Measurements from ENCODE around the gene PSMC3IP. TPM values are rescaled to one million over a fixed set of nuclear protein-coding genes. Genes with fewer than 3 reads are reported as not detected.

PSMC3IP gene
- polyA plus RNA-seq, 1 donor = 8.6 TPM

DNA sequence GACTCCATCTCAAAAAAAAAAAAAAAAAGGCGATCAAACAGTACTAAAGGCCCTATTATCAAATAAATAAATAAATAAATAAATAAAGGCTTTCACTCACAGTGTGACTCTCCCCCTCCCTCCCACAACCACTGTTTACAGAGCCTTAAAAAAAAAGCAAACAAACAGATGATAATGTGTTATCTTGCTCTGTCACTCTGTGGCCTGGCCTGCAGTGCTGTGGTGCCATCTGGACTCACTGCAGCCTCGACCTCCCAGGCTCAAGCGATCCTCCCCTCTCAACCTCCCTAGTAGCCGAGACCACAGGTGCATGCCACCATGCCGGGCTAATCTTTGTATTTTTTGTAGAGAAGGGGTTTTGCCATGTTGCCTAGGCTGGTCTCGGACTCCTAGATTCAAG is 49.6 kb downstream of the PSMC3IP start:
- peaks cover 30% of the 10 kb centered on the region for H3K4me1 ChIP-seq (ENCODE audit: control insufficient read depth, insufficient read depth, low read length)
- DNase-seq = no peak
- H3K27ac ChIP-seq (ENCODE audit: low read length) = no peak overlapping the region
- H3K4me3 ChIP-seq (ENCODE audit: low read length) = no peak overlapping the region
- H3K9me3 ChIP-seq (ENCODE audit: control insufficient read depth, low read depth, low read length) = no peaks in the 10 kb centered on the region
- no peaks in the 10 kb centered on the region for H3K36me3 ChIP-seq (ENCODE audit: control insufficient read depth, insufficient read depth, low read length)
- no peaks in the 10 kb centered on the region for H3K27me3 ChIP-seq (ENCODE audit: control insufficient read depth, insufficient read depth, low read length)
- no CpG with 5 or more reads among the region's 6 CpGs for WGBS (ENCODE audit: insufficient coverage, low lambda C conversion rate)

DNA sequence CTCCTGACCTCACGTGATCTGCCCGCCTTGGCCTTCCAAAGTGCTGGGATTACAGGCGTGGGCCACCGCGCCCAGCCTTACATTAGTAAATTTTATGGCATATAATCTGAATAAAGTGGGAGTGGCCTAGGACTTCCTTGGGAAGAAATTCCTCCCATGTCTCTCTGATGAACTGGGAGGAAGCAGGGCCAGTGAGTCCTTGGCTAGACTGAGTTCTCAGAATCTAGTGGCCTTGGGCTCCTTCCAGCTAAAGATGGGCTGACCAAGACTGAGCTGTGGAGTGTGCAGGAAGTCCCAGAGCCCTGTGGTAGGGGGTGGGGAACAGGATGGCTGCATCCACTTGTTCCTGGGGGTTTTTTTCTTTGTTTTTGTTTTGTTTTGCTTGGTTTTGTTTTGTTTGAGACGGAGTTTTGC is 51.5 kb downstream of the PSMC3IP start:
- H3K9me3 ChIP-seq (ENCODE audit: control insufficient read depth, low read depth, low read length) = no peaks in the 10 kb centered on the region
- DNase-seq = no peak
- no CpG with 5 or more reads among the region's 6 CpGs for WGBS (ENCODE audit: insufficient coverage, low lambda C conversion rate)
- no peak overlapping the region for H3K27ac ChIP-seq (ENCODE audit: low read length)
- peaks cover 15% of the 10 kb centered on the region for H3K36me3 ChIP-seq (ENCODE audit: control insufficient read depth, insufficient read depth, low read length)
- peaks cover 41% of the 10 kb centered on the region for H3K4me1 ChIP-seq (ENCODE audit: control insufficient read depth, insufficient read depth, low read length)
- no peak overlapping the region for H3K4me3 ChIP-seq (ENCODE audit: low read length)
- H3K27me3 ChIP-seq (ENCODE audit: control insufficient read depth, insufficient read depth, low read length) = no peaks in the 10 kb centered on the region

GRCh38 chr17:42525221-42525620 is 52.3 kb downstream of the PSMC3IP start:
- Histone ChIP-seq H3K4me1 (ENCODE audit: control insufficient read depth, insufficient read depth, low read length) (peaks cover 46% of the 10 kb centered on the region), H3K9me3 (ENCODE audit: control insufficient read depth, low read depth, low read length) (no peaks in the 10 kb centered on the region), H3K36me3 (ENCODE audit: control insufficient read depth, insufficient read depth, low read length) (peaks cover 16% of the 10 kb centered on the region), H3K4me3 (ENCODE audit: low read length) (no peak overlapping the region), H3K27ac (ENCODE audit: low read length) (no peak overlapping the region), H3K27me3 (ENCODE audit: control insufficient read depth, insufficient read depth, low read length) (no peaks in the 10 kb centered on the region)
- DNase-seq = no peak
- no CpG with 5 or more reads among the region's 2 CpGs for WGBS (ENCODE audit: insufficient coverage, low lambda C conversion rate)

GRCh38 chr17:42522798-42523278 is 54.7 kb downstream of the PSMC3IP start:
- H3K4me1 ChIP-seq (ENCODE audit: control insufficient read depth, insufficient read depth, low read length) = peaks cover 65% of the 10 kb centered on the region
- H3K4me3 ChIP-seq (ENCODE audit: low read length) = no peak overlapping the region
- DNase-seq = peak in 1 of 2 donors; percentile 47
- H3K9me3 ChIP-seq (ENCODE audit: control insufficient read depth, low read depth, low read length) = no peaks in the 10 kb centered on the region
- peak overlapping the region; percentile 93 for H3K27ac ChIP-seq (ENCODE audit: low read length)
- H3K27me3 ChIP-seq (ENCODE audit: control insufficient read depth, insufficient read depth, low read length) = no peaks in the 10 kb centered on the region
- no CpG with 5 or more reads among the region's 8 CpGs for WGBS (ENCODE audit: insufficient coverage, low lambda C conversion rate)
- H3K36me3 ChIP-seq (ENCODE audit: control insufficient read depth, insufficient read depth, low read length) = peaks cover 16% of the 10 kb centered on the region

Other genes with a start within 250 kb of the PSMC3IP start
- 193 TPM for gene STAT3, start 189.3 kb downstream of the PSMC3IP start, polyA plus RNA-seq
- gene CAVIN1, start 154.5 kb downstream of the PSMC3IP start, polyA plus RNA-seq = 71.0 TPM
- 114 TPM for gene ATP6V0A1, start 118.9 kb downstream of the PSMC3IP start, polyA plus RNA-seq
- 32.9 TPM for gene NAGLU, start 41.5 kb downstream of the PSMC3IP start, polyA plus RNA-seq
- 2.1 TPM for gene HSD17B1, start 24.8 kb downstream of the PSMC3IP start, polyA plus RNA-seq
- 65.6 TPM for gene COASY, start 15.6 kb downstream of the PSMC3IP start, polyA plus RNA-seq
- 52.0 TPM for gene MLX, start 10.6 kb downstream of the PSMC3IP start, polyA plus RNA-seq
- 36.8 TPM for gene RETREG3, start 31.6 kb upstream of the PSMC3IP start, polyA plus RNA-seq
- gene TUBG1, start 32.0 kb upstream of the PSMC3IP start, polyA plus RNA-seq = 40.0 TPM
- 16.2 TPM for gene TUBG2, start 81.6 kb upstream of the PSMC3IP start, polyA plus RNA-seq
- gene PLEKHH3, start 99.3 kb upstream of the PSMC3IP start, polyA plus RNA-seq = 9.2 TPM
- gene CCR10, start 104.1 kb upstream of the PSMC3IP start, polyA plus RNA-seq = 1.2 TPM
- 7.5 TPM for gene CNTNAP1, start 104.8 kb upstream of the PSMC3IP start, polyA plus RNA-seq
- gene EZH1, start 167.3 kb upstream of the PSMC3IP start, polyA plus RNA-seq = 37.6 TPM
- 45.9 TPM for gene RAMP2, start 183.5 kb upstream of the PSMC3IP start, polyA plus RNA-seq
- gene VPS25, start 195.7 kb upstream of the PSMC3IP start, polyA plus RNA-seq = 78.1 TPM
- 16.9 TPM for gene WNK4, start 202.9 kb upstream of the PSMC3IP start, polyA plus RNA-seq
- 107 TPM for gene COA3, start 221.0 kb upstream of the PSMC3IP start, polyA plus RNA-seq
- 3.0 TPM for gene CNTD1, start 221.1 kb upstream of the PSMC3IP start, polyA plus RNA-seq
- 77.9 TPM for gene BECN1, start 246.6 kb upstream of the PSMC3IP start, polyA plus RNA-seq

All from large intestine (tissue), 3 donors.